K562 (cell line): ENCODE data around the gene SSH3. TPM values are rescaled to one million over a fixed set of nuclear protein-coding genes. Genes with fewer than 3 reads are reported as not detected.
A peak's percentile ranks its signal among the peaks of the same experiment; 100 is the strongest.

Source experiments
- ATF7 ChIP-seq: fragments of 450-650 bp; IDR thresholded peaks from 2 replicates; pipeline ENCODE4 v1.7.1; 2014; ENCODE audit warnings: mild to moderate bottlenecking, moderate library complexity
- BRD4 ChIP-seq: fragments of 200-600 bp; sonication (generic); IDR thresholded peaks from 2 replicates; pipeline ENCODE4 v1.6.1; 2017; ENCODE audit warnings: inconsistent platforms
- DDX20 ChIP-seq: fragments of 450-650 bp; IDR thresholded peaks from 2 replicates; pipeline ENCODE4 v1.6.1; 2016; ENCODE audit warnings: missing genetic modification characterization, low read depth, mild to moderate bottlenecking, missing compliant biosample characterization, moderate library complexity
- EWSR1 ChIP-seq: fragments of 450-650 bp; IDR thresholded peaks from 2 replicates; pipeline ENCODE4 v1.6.1; 2018; ENCODE audit warnings: borderline replicate concordance, mild to moderate bottlenecking, low read depth, moderate library complexity; ENCODE audit not compliant: partially characterized antibody
- GTF2E2 ChIP-seq: fragments of 200-800 bp; sonication (Bioruptor generic); IDR thresholded peaks from 2 replicates; pipeline ENCODE4 v1.6.1; 2016; ENCODE audit warnings: missing genetic modification characterization, missing compliant biosample characterization
- IFI16 ChIP-seq: fragments of 250-450 bp; sonication (Bioruptor Pico); IDR thresholded peaks from 2 replicates; pipeline ENCODE4 v2.1.2; 2022; ENCODE audit warnings: mild to moderate bottlenecking, inconsistent platforms
- KAT8 ChIP-seq: fragments of 450-650 bp; IDR thresholded peaks from 2 replicates; pipeline ENCODE4 v1.6.1; 2016; ENCODE audit warnings: low read depth, mild to moderate bottlenecking
- KDM2B ChIP-seq: fragments of 250-450 bp; sonication (Bioruptor Pico); IDR thresholded peaks from 2 replicates; pipeline ENCODE4 v1.8.0; 2021; ENCODE audit warnings: mild to moderate bottlenecking, moderate library complexity
- MCM2 ChIP-seq: fragments of 450-650 bp; IDR thresholded peaks from 2 replicates; pipeline ENCODE4 v1.6.1; 2017; ENCODE audit warnings: low read depth, mild to moderate bottlenecking
- MTA1 ChIP-seq: fragments of 450-650 bp; IDR thresholded peaks from 2 replicates; pipeline ENCODE4 v1.6.1; 2017; ENCODE audit warnings: borderline replicate concordance
- MYNN ChIP-seq, 2 experiments: sonication (generic); formaldehyde crosslinking in 1 of 2; IDR thresholded peaks; 2 replicates each; pipeline versions ENCODE4 v1.5.0 to v1.6.1; 2016 to 2020; ENCODE audit warnings: antibody characterized with exemption in 1 of 2, missing genetic modification reagents in 1 of 2
- RFX1 ChIP-seq: fragments of 450-650 bp; IDR thresholded peaks from 2 replicates; pipeline ENCODE4 v1.6.1; 2016; ENCODE audit warnings: mild to moderate bottlenecking, moderate library complexity
- SAP30 ChIP-seq: fragments of 200-600 bp; sonication (generic); IDR thresholded peaks from 2 replicates; pipeline ENCODE4 v1.6.1; 2012; ENCODE audit warnings: borderline replicate concordance, low read depth, mild to moderate bottlenecking, moderate library complexity, low read length, control low read depth, inconsistent platforms; ENCODE audit not compliant: insufficient read depth, poor library complexity, severe bottlenecking
- SLC30A9 ChIP-seq: fragments of 250-450 bp; sonication (Bioruptor Pico); IDR thresholded peaks from 2 replicates; pipeline ENCODE4 v1.8.0; 2022; ENCODE audit warnings: mild to moderate bottlenecking, moderate library complexity
- ZFPM2 ChIP-seq: fragments of 250-450 bp; sonication (Bioruptor Pico); IDR thresholded peaks from 2 replicates; pipeline ENCODE4 v1.5.1; 2022; ENCODE audit warnings: mild to moderate bottlenecking
- ZFX ChIP-seq: sonication (generic); formaldehyde crosslinking; IDR thresholded peaks from 2 replicates; pipeline ENCODE4 v1.8.0; 2022; ENCODE audit warnings: mild to moderate bottlenecking, missing genetic modification reagents, moderate library complexity
- ZKSCAN8 ChIP-seq: fragments of 200-800 bp; sonication (Bioruptor generic); IDR thresholded peaks from 2 replicates; pipeline ENCODE4 v1.6.1; 2016; ENCODE audit warnings: missing genetic modification characterization, missing compliant biosample characterization
- ZNF384 ChIP-seq: IDR thresholded peaks from 2 replicates; pipeline ENCODE4 v1.6.1; 2012; ENCODE audit warnings: low read depth, low read length, improper control_type of control experiment
- ZNF57 ChIP-seq: fragments of 450-650 bp; formaldehyde crosslinking; IDR thresholded peaks from 2 replicates; pipeline ENCODE4 v1.4.0; 2020; ENCODE audit warnings: mild to moderate bottlenecking, moderate library complexity
- ZNF717 ChIP-seq: fragments of 250-450 bp; sonication (Bioruptor Pico); IDR thresholded peaks from 2 replicates; pipeline ENCODE4 v1.5.0; 2021
- polyA plus RNA-seq, 8 experiments: library from polyadenylated mRNA; depleted of rRNA in 4 of 8; stranded (reverse) in 5 of 8; unstranded in 3 of 8; fragments of >200 nt; fragmentation: Nextera tagmentation in 2 of 8; fragmentation: Illumina TruSeq in 1 of 8; extraction: Ambion mirVana in 2 of 8; extraction: Trizol in 1 of 8; gene quantifications; 2 replicates each; pipeline versions ENCODE4 v1.2.1 to v1.2.3, GENCODE V29; 2011 to 2014; ENCODE audit warnings: inconsistent platforms in 1 of 8, missing spikeins in 1 of 8
- total RNA-seq, 7 experiments: library from RNA; depleted of rRNA in 6 of 7; stranded (reverse); fragments of >200 nt in 6 of 7; fragmentation: Illumina TruSeq in 2 of 7; extraction: Trizol in 2 of 7; gene quantifications; 2 replicates each; pipeline versions ENCODE4 v1.2.1 to v1.2.3, GENCODE V29; 2011 to 2021; ENCODE audit warnings: low replicate concordance in 1 of 7
- TF ChIP-seq, protein P1 (sequence below): sonication (generic); formaldehyde crosslinking; IDR thresholded peaks from 2 replicates; pipeline ENCODE4 v1.8.0; 2022; ENCODE audit warnings: missing genetic modification reagents, mild to moderate bottlenecking, moderate library complexity, borderline replicate concordance
- TF ChIP-seq, protein P2 (sequence below): fragments of 450-650 bp; IDR thresholded peaks from 2 replicates; pipeline ENCODE4 v1.6.1; 2016; ENCODE audit warnings: borderline replicate concordance
- TF ChIP-seq, protein P3 (sequence below): sonication (generic); formaldehyde crosslinking; IDR thresholded peaks from 2 replicates; pipeline ENCODE4 v1.8.1; 2023; ENCODE audit warnings: mild to moderate bottlenecking, missing genetic modification reagents

Gene SSH3
- total and polyA plus RNA-seq, 9 of the 15 experiments (the other 6 are each of a cell fraction or from before 2014, with no cell fraction given): 0.07 to 1.0 (median 0.24) TPM; not detected in 3

DNA sequence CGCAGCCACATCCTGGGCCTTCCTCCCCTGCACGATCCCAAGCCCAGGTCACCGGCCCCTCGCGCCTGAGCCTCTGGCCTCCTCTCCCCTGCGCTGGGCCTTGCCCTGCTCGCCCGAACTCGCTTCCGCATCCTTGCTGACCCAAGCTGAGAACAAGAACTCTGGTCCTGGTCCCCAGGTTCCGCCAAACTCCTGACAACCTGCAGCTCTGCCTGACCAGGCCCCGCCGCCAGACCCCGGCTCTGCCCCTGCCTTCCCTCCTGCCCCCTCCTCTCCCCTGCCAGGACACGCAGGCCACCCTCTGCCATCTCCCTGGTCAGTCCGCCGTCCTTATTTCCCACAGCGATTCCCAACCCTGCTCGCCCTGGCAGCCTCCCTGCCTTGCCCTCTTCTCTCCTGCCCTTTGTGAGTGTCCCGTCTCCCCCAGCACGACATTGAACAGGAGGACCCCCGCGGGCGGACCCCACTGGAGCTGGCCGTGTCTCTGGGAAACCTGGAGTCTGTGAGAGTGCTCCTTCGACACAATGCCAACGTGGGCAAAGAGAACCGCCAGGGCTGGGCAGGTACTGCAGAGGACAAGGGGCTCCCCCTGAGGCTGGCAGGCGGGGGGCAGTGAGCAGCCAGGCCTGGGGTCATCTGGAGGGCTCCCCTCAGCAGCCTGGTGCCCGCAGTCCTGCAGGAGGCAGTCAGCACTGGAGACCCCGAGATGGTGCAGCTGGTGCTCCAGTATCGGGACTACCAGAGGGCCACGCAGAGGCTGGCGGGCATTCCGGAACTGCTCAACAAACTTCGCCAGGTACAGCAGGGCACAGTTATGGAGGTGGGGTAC, 13.5 kb upstream of the SSH3 start (continued):
- no peak for TF ChIP-seq DDX20 (tag)
- TF ChIP-seq ZNF57 (CRISPR knock-in tag): no peak
- TF ChIP-seq ZKSCAN8: no peak
- TF ChIP-seq, protein P1, sequence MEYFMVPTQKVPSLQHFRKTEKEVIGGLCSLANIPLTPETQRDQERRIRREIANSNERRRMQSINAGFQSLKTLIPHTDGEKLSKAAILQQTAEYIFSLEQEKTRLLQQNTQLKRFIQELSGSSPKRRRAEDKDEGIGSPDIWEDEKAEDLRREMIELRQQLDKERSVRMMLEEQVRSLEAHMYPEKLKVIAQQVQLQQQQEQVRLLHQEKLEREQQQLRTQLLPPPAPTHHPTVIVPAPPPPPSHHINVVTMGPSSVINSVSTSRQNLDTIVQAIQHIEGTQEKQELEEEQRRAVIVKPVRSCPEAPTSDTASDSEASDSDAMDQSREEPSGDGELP: no peak
- no peak for TF ChIP-seq RFX1
- TF ChIP-seq, protein P2, sequence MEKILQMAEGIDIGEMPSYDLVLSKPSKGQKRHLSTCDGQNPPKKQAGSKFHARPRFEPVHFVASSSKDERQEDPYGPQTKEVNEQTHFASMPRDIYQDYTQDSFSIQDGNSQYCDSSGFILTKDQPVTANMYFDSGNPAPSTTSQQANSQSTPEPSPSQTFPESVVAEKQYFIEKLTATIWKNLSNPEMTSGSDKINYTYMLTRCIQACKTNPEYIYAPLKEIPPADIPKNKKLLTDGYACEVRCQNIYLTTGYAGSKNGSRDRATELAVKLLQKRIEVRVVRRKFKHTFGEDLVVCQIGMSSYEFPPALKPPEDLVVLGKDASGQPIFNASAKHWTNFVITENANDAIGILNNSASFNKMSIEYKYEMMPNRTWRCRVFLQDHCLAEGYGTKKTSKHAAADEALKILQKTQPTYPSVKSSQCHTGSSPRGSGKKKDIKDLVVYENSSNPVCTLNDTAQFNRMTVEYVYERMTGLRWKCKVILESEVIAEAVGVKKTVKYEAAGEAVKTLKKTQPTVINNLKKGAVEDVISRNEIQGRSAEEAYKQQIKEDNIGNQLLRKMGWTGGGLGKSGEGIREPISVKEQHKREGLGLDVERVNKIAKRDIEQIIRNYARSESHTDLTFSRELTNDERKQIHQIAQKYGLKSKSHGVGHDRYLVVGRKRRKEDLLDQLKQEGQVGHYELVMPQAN: 0 out of 2 replicates have a peak, but pooled peaks have one; percentile 27
- no peak for TF ChIP-seq ZFPM2
- TF ChIP-seq BRD4: no peak
- TF ChIP-seq KDM2B (CRISPR knock-in tag): no peak
- TF ChIP-seq ATF7: no peak
- no peak for TF ChIP-seq GTF2E2 (tag)
- TF ChIP-seq SAP30: no peak
- no peak for TF ChIP-seq MYNN (IDR thresholded peaks at IDR 0.05)
- TF ChIP-seq MYNN (CRISPR knock-in tag; IDR thresholded peaks at IDR 0.05): no peak
- TF ChIP-seq ZNF384: no peak
- TF ChIP-seq KAT8: no peak
- TF ChIP-seq MCM2: no peak
- TF ChIP-seq IFI16 (CRISPR knock-in tag): no peak
- peak; percentile 40; the same call in 1 of the 2 replicates for TF ChIP-seq ZFX (CRISPR knock-in tag)
- TF ChIP-seq ZNF717 (CRISPR knock-in tag): no peak
- no peak for TF ChIP-seq SLC30A9
- TF ChIP-seq, protein P3, sequence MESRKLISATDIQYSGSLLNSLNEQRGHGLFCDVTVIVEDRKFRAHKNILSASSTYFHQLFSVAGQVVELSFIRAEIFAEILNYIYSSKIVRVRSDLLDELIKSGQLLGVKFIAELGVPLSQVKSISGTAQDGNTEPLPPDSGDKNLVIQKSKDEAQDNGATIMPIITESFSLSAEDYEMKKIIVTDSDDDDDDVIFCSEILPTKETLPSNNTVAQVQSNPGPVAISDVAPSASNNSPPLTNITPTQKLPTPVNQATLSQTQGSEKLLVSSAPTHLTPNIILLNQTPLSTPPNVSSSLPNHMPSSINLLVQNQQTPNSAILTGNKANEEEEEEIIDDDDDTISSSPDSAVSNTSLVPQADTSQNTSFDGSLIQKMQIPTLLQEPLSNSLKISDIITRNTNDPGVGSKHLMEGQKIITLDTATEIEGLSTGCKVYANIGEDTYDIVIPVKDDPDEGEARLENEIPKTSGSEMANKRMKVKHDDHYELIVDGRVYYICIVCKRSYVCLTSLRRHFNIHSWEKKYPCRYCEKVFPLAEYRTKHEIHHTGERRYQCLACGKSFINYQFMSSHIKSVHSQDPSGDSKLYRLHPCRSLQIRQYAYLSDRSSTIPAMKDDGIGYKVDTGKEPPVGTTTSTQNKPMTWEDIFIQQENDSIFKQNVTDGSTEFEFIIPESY (CRISPR knock-in tag): no peak
- TF ChIP-seq MTA1: no peak
- TF ChIP-seq EWSR1: no peak
